Keratinocyte (primary cell): ENCODE results near the gene SNRPA1. TPM values are rescaled to one million over a fixed set of nuclear protein-coding genes. Genes with fewer than 3 reads are reported as not detected.

Experiments used
- DNase-seq: peaks from one replicate; pipeline ENCODE4 v3.0.0-alpha.2; 2011; ENCODE audit warnings: low read depth, missing footprints, low spot score
- FAIRE-seq: peaks from 2 replicates; lab custom pipeline; 2011; peaks lifted over from hg19 to GRCh38; lab: Jason Lieb, UNC
- H2AFZ ChIP-seq: 2 replicates; pipeline ENCODE4 v1.6.0; 2012; ENCODE audit warnings: low read length, control low read depth, inconsistent platforms; ENCODE audit not compliant: control insufficient read depth
- H3K27ac ChIP-seq: 2 replicates; pipeline ENCODE4 v1.5.1; 2011; ENCODE audit warnings: low read length; ENCODE audit not compliant: control insufficient read depth, insufficient read depth
- H3K27me3 ChIP-seq: 3 replicates; pipeline ENCODE4 v1.6.0; 2011; ENCODE audit warnings: low read length; ENCODE audit not compliant: control insufficient read depth, insufficient read depth; ENCODE audit errors: extremely low read depth
- H3K36me3 ChIP-seq, 2 experiments: 2 replicates in 1 of 2; 3 replicates in 1 of 2; pipeline ENCODE4 v1.5.1; 2011; ENCODE audit warnings: low read length in 2 of 2, mild to moderate bottlenecking in 1 of 2; ENCODE audit not compliant: control insufficient read depth in 2 of 2, insufficient read depth in 2 of 2; ENCODE audit errors: extremely low read depth in 1 of 2
- H3K4me1 ChIP-seq: 3 replicates; pipeline ENCODE4 v1.5.1; 2011; ENCODE audit warnings: low read length; ENCODE audit not compliant: control insufficient read depth, insufficient read depth; ENCODE audit errors: extremely low read depth
- H3K4me2 ChIP-seq: 3 replicates; pipeline ENCODE4 v1.6.0; 2011; ENCODE audit warnings: low read depth, low read length; ENCODE audit not compliant: control insufficient read depth, insufficient read depth; ENCODE audit errors: extremely low read depth
- H3K4me3 ChIP-seq, 3 experiments: fragments of 200-600 bp in 1 of 3; sonication (generic) in 1 of 3; 2 replicates in 2 of 3; 3 replicates in 1 of 3; pipeline ENCODE4 v1.5.1; 2011 to 2016; ENCODE audit warnings: low read length in 3 of 3, mild to moderate bottlenecking in 3 of 3, control low read depth in 2 of 3, inconsistent platforms in 1 of 3, low read depth in 1 of 3, mixed read lengths in 1 of 3, mixed run types in 1 of 3, moderate library complexity in 1 of 3; ENCODE audit not compliant: control insufficient read depth in 2 of 3, insufficient read depth in 2 of 3; ENCODE audit errors: extremely low read depth in 1 of 3
- H3K79me2 ChIP-seq: 2 replicates; pipeline ENCODE4 v1.6.0; 2012; ENCODE audit warnings: low read length; ENCODE audit not compliant: control insufficient read depth, insufficient read depth
- H3K9ac ChIP-seq: 3 replicates; pipeline ENCODE4 v1.6.0; 2011; ENCODE audit warnings: low read length; ENCODE audit not compliant: control insufficient read depth, insufficient read depth; ENCODE audit errors: extremely low read depth
- H3K9me1 ChIP-seq: 3 replicates; pipeline ENCODE4 v1.6.0; 2011; ENCODE audit warnings: low read length; ENCODE audit not compliant: control insufficient read depth, insufficient read depth; ENCODE audit errors: extremely low read depth
- H3K9me3 ChIP-seq: 2 replicates; pipeline ENCODE4 v1.5.1; 2012; ENCODE audit warnings: low read depth, low read length; ENCODE audit not compliant: control insufficient read depth
- H4K20me1 ChIP-seq: 3 replicates; pipeline ENCODE4 v1.6.0; 2011; ENCODE audit warnings: low read length; ENCODE audit not compliant: control insufficient read depth, insufficient read depth; ENCODE audit errors: extremely low read depth
- EZH2 ChIP-seq: IDR thresholded peaks from one replicate; pipeline ENCODE4 v1.6.1; 2012; ENCODE audit warnings: inconsistent platforms, mild to moderate bottlenecking, low read length, moderate library complexity
- dilution Hi-C: fragments of 300-500 bp; cut with MboI; formaldehyde crosslinking; loops from one replicate; pipeline ENCODE4 v1.7.0; 2020; ENCODE audit warnings: low sequenced_read_pairs; ENCODE audit not compliant: extremely low pct_ligation_motif_present
- polyA plus RNA-seq, 5 experiments: library from polyadenylated mRNA; depleted of rRNA in 3 of 5; stranded (reverse) in 3 of 5; stranded (forward) in 1 of 5; unstranded in 1 of 5; fragments of >200 nt; gene quantifications; 1 replicate in 1 of 5; 2 replicates in 3 of 5; 3 replicates in 1 of 5; pipeline versions ENCODE4 v1.2.1 to v1.2.3, GENCODE V29; 2011 to 2012; ENCODE audit warnings: missing spikeins in 2 of 5, low read depth in 1 of 5, low replicate concordance in 1 of 5
- TF ChIP-seq, protein P1 (sequence below), 3 experiments: IDR thresholded peaks in 1 of 3; conservative IDR thresholded peaks in 1 of 3; optimal IDR thresholded peaks in 1 of 3; 2 replicates in 2 of 3; 3 replicates in 1 of 3; pipeline versions ENCODE3 to v1.5.1; 2011; ENCODE audit warnings: low read length in 3 of 3, mild to moderate bottlenecking in 3 of 3, moderate library complexity in 2 of 3, control low read depth in 1 of 3, inconsistent platforms in 1 of 3; ENCODE audit not compliant: insufficient read depth in 2 of 3; ENCODE audit errors: extremely low read depth in 1 of 3

The SNRPA1 gene
- polyA plus RNA-seq, 1 donor (not counting 4 experiments of a cell fraction or from before 2014, with no cell fraction given): 106 TPM

DNA sequence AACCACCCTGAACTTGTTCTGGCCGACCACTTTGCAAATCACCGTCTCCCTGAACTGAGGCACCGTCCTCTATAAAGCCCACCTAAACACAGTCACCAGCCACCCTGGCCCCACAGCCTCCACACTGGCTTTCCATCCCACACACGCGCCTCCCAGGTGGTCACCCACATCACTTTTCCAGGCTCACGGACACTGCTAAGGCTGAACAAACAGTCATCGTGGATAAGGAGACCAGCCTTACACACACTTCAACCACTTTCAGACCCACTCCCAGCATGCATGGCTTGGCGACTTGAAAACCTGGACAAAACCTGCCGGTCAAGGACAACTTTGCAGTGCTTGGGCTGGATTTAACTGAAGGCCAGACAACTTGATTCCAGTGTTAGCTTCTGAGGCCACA, 51.6 kb downstream of the SNRPA1 start:
- peaks cover 100% of the 10 kb centered on the region for H3K79me2 ChIP-seq
- peaks cover 4 to 11% of the 10 kb centered on the region in 2 experiments for H3K36me3 ChIP-seq
- H3K9me1 ChIP-seq: peaks cover 8% of the 10 kb centered on the region
- no peak overlapping the region for H2AFZ ChIP-seq
- no peaks in the 10 kb centered on the region for H3K9me3 ChIP-seq
- no peaks in the 10 kb centered on the region for H3K27me3 ChIP-seq
- peak overlapping the region; percentile 17 for H3K4me2 ChIP-seq
- FAIRE-seq (no peak), DNase-seq (no peak)
- no peak overlapping the region for H3K9ac ChIP-seq
- no peak overlapping the region for H3K4me3 ChIP-seq
- H3K4me1 ChIP-seq: peaks cover 41% of the 10 kb centered on the region
- peaks cover 29% of the 10 kb centered on the region for H4K20me1 ChIP-seq
- no peak overlapping the region for H3K27ac ChIP-seq
- dilution Hi-C loops: no loop called here
- TF ChIP-seq EZH2: no peak
- TF ChIP-seq, protein P1, sequence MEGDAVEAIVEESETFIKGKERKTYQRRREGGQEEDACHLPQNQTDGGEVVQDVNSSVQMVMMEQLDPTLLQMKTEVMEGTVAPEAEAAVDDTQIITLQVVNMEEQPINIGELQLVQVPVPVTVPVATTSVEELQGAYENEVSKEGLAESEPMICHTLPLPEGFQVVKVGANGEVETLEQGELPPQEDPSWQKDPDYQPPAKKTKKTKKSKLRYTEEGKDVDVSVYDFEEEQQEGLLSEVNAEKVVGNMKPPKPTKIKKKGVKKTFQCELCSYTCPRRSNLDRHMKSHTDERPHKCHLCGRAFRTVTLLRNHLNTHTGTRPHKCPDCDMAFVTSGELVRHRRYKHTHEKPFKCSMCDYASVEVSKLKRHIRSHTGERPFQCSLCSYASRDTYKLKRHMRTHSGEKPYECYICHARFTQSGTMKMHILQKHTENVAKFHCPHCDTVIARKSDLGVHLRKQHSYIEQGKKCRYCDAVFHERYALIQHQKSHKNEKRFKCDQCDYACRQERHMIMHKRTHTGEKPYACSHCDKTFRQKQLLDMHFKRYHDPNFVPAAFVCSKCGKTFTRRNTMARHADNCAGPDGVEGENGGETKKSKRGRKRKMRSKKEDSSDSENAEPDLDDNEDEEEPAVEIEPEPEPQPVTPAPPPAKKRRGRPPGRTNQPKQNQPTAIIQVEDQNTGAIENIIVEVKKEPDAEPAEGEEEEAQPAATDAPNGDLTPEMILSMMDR (optimal IDR thresholded peaks at IDR 0.05 in 1 of 3, IDR thresholded peaks at IDR 0.05 in 1 of 3, conservative IDR thresholded peaks at IDR 0.05 in 1 of 3; ENCODE audit: extremely low read depth in 1 of 3, insufficient read depth in 2 of 3, low read length in 3 of 3): no peak

DNA sequence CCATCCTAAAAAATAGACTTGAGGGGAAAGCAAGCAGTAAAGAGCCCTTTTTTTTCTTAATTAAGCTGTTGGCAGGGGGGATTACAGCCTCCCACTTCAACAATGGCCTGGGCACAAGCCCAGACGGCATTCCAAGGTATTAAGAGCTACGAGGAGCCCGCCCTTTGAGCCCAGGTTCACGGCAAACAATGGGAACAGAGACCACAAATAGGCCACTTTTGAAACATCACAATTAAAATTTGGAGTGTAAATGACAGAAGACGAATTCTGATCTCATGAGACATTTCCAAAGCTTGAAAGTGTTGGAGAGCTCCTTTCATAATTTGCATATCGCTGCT, 52.1 kb downstream of the SNRPA1 start:
- Histone ChIP-seq H3K27me3 (no peaks in the 10 kb centered on the region), H3K4me1 (peaks cover 37% of the 10 kb centered on the region), H3K9ac (no peak overlapping the region), H2AFZ (no peak overlapping the region), H3K9me1 (peaks cover 8% of the 10 kb centered on the region), H3K4me2 (peak overlapping the region; percentile 17), H3K9me3 (no peaks in the 10 kb centered on the region), H3K4me3 (no peak overlapping the region), H4K20me1 (peaks cover 29% of the 10 kb centered on the region), H3K79me2 (peaks cover 100% of the 10 kb centered on the region), H3K36me3 (peaks cover 4 to 11% of the 10 kb centered on the region in 2 experiments), H3K27ac (no peak overlapping the region)
- TF ChIP-seq, protein P1 (optimal IDR thresholded peaks at IDR 0.05 in 1 of 3, IDR thresholded peaks at IDR 0.05 in 1 of 3, conservative IDR thresholded peaks at IDR 0.05 in 1 of 3; ENCODE audit: extremely low read depth in 1 of 3, insufficient read depth in 2 of 3, low read length in 3 of 3): no peak
- no peak for TF ChIP-seq EZH2
- FAIRE-seq (no peak), DNase-seq (no peak)
- dilution Hi-C loops: no loop called here
